ENCODE measurements around the gene LY6G6F.

LY6G6F gene

GRCh38 chr6:31742894-31743293, 36.2 kb downstream of the LY6G6F start:
- DNase-seq = no peak

GRCh38 chr6:31744422-31744821, 37.8 kb downstream of the LY6G6F start:
- no peak for DNase-seq

GRCh38 chr6:31749301-31750036, 42.8 kb downstream of the LY6G6F start:
- DNase-seq = no peak

- DNase-seq = no peak
Measured at GRCh38 chr6:31750411-31751022, 43.9 kb downstream of the LY6G6F start.

- no peak for DNase-seq
Measured at GRCh38 chr6:31752739-31753319, 46.2 kb downstream of the LY6G6F start.

- DNase-seq = no peak
Measured at GRCh38 chr6:31758281-31758680, 51.6 kb downstream of the LY6G6F start.
